ENCODE measurements around the gene VWA5B2.
A peak's percentile ranks its signal among the peaks of the same experiment; 100 is the strongest.

The VWA5B2 gene

GRCh38 chr3:184222521-184222920 lies 6.9 kb upstream of the VWA5B2 start:
- no peak for TF ChIP-seq CTCF (conservative IDR thresholded peaks at IDR 0.05; ENCODE audit: low read length)
- no peak overlapping the region for H3K4me3 ChIP-seq (ENCODE audit: low read length)
- DNase-seq (ENCODE audit: low read depth), result peak; percentile 3

DNA sequence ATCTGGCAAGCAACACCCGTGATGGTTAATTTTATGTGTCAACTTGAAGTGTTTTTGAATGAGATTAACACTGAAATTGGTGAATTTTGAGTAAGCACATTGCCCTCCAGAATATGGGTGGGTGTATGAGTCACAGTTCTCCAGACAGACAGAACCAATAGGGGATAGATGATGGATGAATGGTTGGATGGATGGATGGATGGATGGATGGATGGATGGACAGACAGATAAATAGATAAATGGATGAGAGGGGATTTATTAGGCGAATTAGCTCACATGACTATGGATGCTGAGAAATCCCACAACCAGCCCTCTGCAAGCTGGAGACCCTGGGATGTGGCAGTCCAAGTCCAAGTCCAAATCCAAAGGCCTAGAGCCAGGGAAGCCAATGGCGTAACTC lies 5.4 kb upstream of the VWA5B2 start:
- no peak overlapping the region for H3K4me3 ChIP-seq (ENCODE audit: low read length)
- no peak for TF ChIP-seq CTCF (conservative IDR thresholded peaks at IDR 0.05; ENCODE audit: low read length)
- DNase-seq (ENCODE audit: low read depth), result no peak

DNA sequence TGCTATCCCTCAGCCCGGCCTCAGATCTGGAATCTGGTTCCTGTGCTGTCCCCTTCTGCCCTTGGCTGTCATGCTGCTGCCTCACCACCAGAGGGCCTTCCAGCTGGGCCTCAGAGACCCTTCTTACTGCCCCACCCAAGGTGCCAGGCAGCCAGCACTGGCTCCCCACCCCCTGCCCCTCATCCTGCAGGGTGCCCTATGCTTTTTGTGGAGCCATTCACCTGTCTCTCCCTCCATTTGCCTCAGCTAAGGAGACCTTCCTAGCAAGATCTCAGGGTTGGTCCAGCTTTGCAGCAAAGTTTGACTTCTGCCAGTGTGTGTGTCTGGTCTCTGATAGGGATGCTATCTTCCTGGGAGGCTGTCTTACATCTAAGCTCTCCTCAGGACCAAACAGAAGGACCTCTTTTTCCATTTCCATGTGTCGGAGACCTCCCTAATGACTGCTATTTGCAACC lies 1.9 kb upstream of the VWA5B2 start:
- peak; percentile 75 for TF ChIP-seq CTCF (conservative IDR thresholded peaks at IDR 0.05; ENCODE audit: low read length)
- H3K4me3 ChIP-seq (ENCODE audit: low read length), result no peak overlapping the region
- no peak for DNase-seq (ENCODE audit: low read depth)

DNA sequence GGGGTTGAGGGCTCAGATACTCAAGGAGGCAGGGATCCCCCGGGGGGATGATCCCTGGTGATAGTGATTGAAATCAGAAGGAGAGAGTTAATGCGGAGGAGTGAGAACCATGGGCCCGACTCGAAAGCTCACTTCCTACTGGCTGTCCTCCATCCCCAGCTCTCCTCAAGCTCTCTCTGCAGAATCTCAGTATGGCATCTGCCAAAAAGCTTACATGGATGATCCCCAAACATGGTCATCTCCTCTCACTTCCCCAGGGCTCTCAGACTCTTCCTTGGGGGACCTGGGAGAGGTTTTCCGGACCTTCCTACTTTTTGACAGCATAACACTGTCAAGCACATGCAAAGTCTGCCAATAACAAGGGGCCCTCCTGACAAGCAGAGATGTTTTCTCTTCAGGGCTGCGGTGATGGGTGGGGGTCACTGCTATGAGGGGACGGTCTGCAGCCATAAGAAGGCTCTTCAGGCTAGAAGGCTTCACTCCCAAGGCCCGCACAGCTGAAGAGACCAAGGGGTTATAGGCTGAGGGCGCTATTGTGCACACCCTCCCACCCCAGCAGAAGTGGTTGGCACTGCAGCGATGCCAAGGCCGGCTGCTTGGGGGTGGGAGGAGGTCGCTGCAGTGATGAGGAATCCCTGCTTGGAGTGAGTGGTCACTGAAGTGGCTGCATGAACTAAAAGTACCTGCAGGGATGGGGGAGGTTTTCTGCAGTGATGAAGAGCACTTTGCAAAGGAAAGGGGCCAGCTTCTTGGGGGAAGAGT lies 828 bp upstream of the VWA5B2 start:
- no peak overlapping the region for H3K4me3 ChIP-seq (ENCODE audit: low read length)
- no peak for DNase-seq (ENCODE audit: low read depth)
- TF ChIP-seq CTCF (conservative IDR thresholded peaks at IDR 0.05; ENCODE audit: low read length), result no peak

GRCh38 chr3:184230081-184230602 lies 757 bp downstream of the VWA5B2 start:
- H3K4me3 ChIP-seq (ENCODE audit: low read length), result no peak overlapping the region
- TF ChIP-seq CTCF (conservative IDR thresholded peaks at IDR 0.05; ENCODE audit: low read length), result no peak
- no peak for DNase-seq (ENCODE audit: low read depth)

- no peak for TF ChIP-seq CTCF (conservative IDR thresholded peaks at IDR 0.05; ENCODE audit: low read length)
- DNase-seq (ENCODE audit: low read depth), result no peak
- no peak overlapping the region for H3K4me3 ChIP-seq (ENCODE audit: low read length)
Measured at GRCh38 chr3:184230603-184231528, 1.5 kb downstream of the VWA5B2 start.
